Kidney epithelial cell (primary cell): ENCODE results near the gene MRPS6. TPM values are rescaled to one million over a fixed set of nuclear protein-coding genes. Genes with fewer than 3 reads are reported as not detected.

Experiments used
- DNase-seq: peaks from one replicate; pipeline ENCODE4 v3.0.0-alpha.2; 2010; ENCODE audit warnings: low read depth
- H3K27me3 ChIP-seq: 2 replicates; pipeline ENCODE4 v1.6.0; 2011; ENCODE audit warnings: low read length; ENCODE audit not compliant: control insufficient read depth, insufficient read depth
- H3K36me3 ChIP-seq: 2 replicates; pipeline ENCODE4 v1.5.1; 2011; ENCODE audit warnings: low read length; ENCODE audit not compliant: control insufficient read depth, insufficient read depth
- H3K4me3 ChIP-seq: 2 replicates; pipeline ENCODE4 v1.5.1; 2011; ENCODE audit warnings: low read depth, mild to moderate bottlenecking, control low read depth, low read length
- CTCF ChIP-seq: IDR thresholded peaks from 2 replicates; pipeline ENCODE4 v1.5.1; 2011; ENCODE audit warnings: mild to moderate bottlenecking, moderate library complexity, low read length, control low read depth, inconsistent platforms; ENCODE audit not compliant: insufficient read depth, poor library complexity, severe bottlenecking
- total RNA-seq: library from RNA; depleted of rRNA; stranded (reverse); fragments of >200 nt; gene quantifications from 2 replicates; pipeline ENCODE4 v1.2.3, GENCODE V29; 2015

The MRPS6 gene
- total RNA-seq, 1 donor from 2014 or later: 32.8 TPM

GRCh38 chr21:34042735-34043134, 30.6 kb upstream of the MRPS6 start:
- Histone ChIP-seq H3K36me3 (no peaks in the 10 kb centered on the region), H3K4me3 (no peak overlapping the region), H3K27me3 (no peaks in the 10 kb centered on the region)
- DNase-seq: no peak
- TF ChIP-seq CTCF: no peak

DNA sequence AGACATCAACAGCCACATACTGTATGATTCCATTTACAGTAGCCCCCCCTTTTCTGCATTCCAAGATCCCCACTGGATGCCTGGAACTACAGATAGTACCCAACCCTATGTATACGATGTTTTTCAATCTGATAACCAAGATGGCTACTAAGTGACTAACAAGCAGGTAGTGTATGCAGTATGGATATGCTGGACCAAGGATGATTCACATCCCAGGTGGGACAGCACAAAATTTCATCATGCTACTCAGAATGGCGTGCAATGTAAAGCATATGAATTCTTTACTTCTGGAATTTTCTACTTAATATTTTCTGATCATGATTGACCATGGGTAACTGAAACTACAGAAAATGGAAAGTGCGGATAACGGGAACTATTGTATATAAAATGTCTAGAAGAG, 30.0 kb upstream of the MRPS6 start:
- DNase-seq: no peak
- no peak for TF ChIP-seq CTCF

DNA sequence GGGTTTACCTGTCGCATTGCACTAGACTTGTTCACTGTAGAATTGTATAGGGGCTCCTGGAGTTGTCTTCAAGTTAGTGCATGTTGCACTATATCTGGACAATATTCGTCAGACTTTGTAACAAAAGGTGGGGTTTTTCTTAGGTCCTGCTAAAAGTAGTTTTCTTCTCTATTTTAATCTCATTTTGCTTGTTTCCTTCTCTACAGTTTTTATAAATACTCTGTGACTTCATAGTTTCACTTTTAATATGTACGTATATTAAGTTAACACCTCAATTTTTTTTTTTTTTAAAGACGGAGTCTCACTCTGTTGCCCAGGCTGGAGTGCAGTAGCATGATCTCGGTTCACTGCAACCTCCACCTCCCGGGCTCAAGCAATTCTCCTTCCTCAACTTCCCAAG, 26.5 kb upstream of the MRPS6 start:
- Histone ChIP-seq H3K36me3 (no peaks in the 10 kb centered on the region), H3K4me3 (no peak overlapping the region), H3K27me3 (no peaks in the 10 kb centered on the region)
- TF ChIP-seq CTCF: no peak
- DNase-seq: no peak

More for the DNA sequence above, 30.0 kb upstream of the MRPS6 start:
- H3K4me3 ChIP-seq: no peak overlapping the region
- H3K36me3 ChIP-seq: no peaks in the 10 kb centered on the region
- no peaks in the 10 kb centered on the region for H3K27me3 ChIP-seq

GRCh38 chr21:34047835-34048234, 25.5 kb upstream of the MRPS6 start:
- Histone ChIP-seq H3K4me3 (no peak overlapping the region), H3K36me3 (no peaks in the 10 kb centered on the region), H3K27me3 (no peaks in the 10 kb centered on the region)
- no peak for DNase-seq
- TF ChIP-seq CTCF: no peak

- no peak for DNase-seq
- Histone ChIP-seq H3K4me3 (no peak overlapping the region), H3K36me3 (no peaks in the 10 kb centered on the region), H3K27me3 (no peaks in the 10 kb centered on the region)
- TF ChIP-seq CTCF: no peak
These were observed 21.2 kb upstream of the MRPS6 start for GRCh38 chr21:34052171-34052570.

DNA sequence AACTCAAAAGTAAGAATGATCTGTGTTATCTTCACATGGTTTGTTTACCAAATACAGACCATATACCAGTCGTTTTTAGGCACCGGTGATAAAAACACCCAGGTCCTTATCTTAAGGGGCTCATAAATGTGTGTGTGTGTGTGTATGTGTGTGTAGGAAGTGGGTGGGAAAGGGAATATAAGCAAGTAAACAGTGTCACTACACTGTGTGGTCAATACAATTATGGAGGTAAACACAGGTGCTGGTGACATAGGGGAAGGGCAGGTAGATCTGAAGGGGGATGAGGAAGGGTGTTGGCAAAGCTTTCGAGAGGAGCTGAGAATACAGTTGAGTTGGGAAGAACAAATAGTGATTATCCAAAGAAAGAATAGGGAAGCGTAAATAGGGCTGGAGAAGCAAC, 19.1 kb upstream of the MRPS6 start:
- H3K36me3 ChIP-seq: no peaks in the 10 kb centered on the region
- H3K27me3 ChIP-seq: no peaks in the 10 kb centered on the region
- no peak for DNase-seq
- H3K4me3 ChIP-seq: no peak overlapping the region
- no peak for TF ChIP-seq CTCF
